Activated CD8-positive, alpha-beta memory T cell treated with anti-CD3 and anti-CD28 coated beads, Interleukin-2, amount 50 U/mL, for 4 hours (primary cell): ENCODE measurements around the gene NSF.
"Not testable (repeated sequence)": the region's sequence is repeated elsewhere in the genome, so short reads cannot be mapped to it uniquely, and the experiment has no call there.

Experiments
- DNase-seq: peaks from one replicate; pipeline ENCODE4 v3.0.0-alpha.2; 2020

Gene NSF

GRCh38 chr17:46722662-46723285, 132.3 kb downstream of the NSF start:
- no peak for DNase-seq

DNA sequence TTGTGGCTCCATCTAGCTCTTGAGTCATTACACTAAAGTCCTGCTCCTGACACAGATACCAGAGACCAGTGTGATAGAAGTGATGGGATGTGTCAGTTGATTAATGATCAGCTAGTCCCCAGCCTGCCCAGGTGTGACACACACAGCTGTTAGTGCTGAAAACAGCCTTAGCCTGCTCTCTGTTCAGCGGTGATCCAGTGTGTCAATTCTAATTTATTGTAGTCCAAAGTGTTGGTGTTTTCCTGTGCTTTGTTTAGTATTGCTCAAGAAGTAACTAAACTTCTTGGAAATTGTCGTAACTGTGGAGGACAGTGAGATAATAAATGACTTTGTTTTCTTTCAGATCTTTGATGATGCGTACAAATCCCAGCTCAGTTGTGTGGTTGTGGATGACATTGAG, 135.7 kb downstream of the NSF start:
- DNase-seq, result no peak

DNA sequence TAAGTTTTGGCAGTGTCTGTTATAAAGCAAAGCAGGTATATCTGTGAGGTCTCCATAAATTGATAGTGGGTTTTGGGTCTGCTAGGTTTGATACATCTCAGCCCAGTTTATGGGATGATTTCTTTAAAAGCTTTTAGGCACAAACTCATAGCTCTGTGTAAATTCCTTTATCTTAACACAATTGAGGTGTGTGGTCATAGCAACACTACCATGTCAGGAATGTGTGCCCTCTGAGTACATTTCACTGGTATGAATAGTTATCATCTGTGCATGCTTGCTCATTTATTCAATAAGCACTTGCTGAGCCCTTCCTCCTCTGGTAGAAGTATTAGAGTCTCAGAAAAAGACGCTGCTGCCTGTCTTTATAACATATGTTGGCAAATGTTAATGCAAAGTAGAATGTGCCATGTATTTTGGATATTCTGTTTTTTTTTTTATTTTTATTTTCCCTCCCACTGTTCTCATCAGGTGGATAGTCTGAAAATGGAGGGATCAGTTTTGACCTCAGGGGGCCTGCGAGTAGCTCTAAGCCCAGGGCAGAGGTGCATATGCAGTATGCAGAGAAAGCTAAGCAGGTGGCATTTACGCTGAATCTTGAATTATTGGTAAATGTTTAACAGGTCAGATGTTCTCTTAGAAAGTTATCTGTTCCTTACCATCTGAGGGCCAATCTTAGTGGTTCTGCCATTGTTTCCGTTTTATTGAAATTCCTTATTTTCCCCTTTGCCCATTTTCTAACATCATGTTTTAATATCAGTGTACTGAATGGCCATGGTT, 137.3 kb downstream of the NSF start:
- no peak for DNase-seq

DNA sequence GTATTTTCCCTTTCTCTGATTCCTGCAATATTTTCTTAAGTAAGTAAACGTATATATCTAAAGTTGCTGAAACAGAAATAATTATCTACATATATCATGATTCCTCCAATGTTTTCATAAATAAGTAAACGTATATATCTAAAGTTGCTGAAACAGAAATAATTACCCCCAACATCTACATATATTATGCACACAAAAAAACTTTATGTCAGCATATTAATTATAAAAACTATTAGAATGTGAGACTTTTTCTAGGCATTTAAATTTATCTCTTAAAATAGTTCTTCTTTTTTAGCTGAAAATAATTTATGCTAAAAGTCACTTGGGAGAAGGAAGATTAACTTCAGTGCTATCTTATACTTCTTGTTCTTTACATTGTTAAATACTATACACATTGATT, 139.6 kb downstream of the NSF start:
- DNase-seq, result no peak

DNA sequence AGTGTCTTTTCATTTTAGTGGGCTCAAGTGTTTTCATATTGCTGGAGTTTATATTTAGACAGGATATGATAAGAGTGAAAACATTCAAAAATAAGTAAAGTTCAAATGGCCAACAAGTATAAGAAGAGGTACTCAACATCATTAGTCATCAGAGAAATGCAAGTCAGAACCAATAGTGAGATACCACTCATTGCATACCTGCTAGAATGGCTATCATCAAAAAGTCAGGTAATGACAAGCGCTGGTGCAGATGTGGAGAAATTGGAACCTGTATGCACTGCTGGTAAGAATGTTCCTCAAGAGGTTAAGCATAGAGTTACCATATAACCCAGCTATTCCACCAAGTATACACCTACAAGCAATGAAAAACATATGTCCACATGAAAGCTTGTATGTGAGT, 140.2 kb downstream of the NSF start:
- no peak for DNase-seq

DNA sequence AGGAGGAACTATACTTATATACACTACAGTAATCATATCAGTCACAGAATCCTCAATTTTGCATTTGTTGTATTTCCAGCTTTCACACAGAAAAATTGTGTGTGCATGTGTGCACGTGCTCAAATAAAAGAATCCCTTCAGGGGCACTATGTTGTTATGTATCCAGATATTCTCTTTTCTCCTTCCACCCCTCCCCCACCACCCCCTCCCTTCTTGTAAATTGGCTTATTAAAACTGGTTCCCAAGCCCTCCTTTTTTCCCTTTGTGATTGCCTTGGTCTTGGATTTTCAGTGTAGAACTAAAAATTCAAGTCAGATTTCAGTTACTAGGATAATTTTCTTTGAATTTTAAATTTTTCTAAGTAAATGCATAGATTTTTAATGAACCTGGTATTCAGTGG, 141.7 kb downstream of the NSF start:
- no peak for DNase-seq

DNA sequence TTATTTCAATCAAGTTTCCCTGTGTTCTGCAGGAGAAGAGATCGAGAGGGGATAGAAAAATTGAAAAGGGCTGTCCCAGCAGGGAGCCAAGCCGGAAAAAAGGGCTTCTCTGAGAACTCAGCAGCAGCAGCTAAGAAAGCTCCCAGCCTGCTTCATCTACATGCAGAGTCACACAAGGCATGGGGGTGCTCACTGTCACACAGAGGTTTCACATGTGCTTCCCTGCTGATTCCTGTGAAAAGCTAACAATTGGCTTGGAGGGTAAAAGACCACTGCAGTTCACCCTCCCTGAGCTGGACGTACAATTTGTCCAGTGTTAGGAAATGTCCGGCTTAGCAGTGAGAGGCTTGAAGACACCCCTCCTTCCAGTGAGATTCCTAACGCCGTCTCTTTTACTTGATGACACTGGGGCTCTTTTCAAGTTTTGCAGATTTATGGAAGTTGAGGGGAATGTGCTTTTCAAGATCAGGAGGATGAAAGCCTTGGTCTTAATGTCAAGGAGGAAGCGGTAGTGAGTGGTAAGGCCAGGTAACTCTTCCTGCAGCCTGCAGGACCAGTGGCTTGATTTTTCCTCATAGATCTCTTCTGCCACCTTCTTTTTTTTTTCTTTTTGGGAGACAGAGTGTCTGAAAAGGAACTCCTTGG, 142.4 kb downstream of the NSF start:
- no peak for DNase-seq

GRCh38 chr17:46733837-46734475, 143.5 kb downstream of the NSF start:
- no peak for DNase-seq

DNA sequence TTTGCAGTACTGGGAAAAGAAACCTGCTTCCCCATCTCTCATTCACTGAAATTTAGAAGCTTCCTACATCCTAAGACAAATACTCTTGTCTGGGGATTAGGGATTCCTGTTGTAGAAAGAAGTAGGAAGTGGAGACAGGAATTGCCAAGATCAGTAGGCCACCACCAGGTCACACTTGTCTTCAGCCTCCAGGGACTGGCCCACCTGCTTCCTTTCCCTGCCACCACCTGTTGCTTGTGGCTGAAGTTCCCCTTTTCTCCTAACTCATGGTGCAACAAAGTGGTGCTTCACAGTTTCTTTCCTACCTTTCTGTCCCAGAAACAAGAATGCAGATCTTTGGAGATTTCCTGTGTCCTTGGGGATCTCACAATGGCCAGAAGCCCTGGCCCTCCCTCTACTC, 145.6 kb downstream of the NSF start:
- no peak for DNase-seq

DNA sequence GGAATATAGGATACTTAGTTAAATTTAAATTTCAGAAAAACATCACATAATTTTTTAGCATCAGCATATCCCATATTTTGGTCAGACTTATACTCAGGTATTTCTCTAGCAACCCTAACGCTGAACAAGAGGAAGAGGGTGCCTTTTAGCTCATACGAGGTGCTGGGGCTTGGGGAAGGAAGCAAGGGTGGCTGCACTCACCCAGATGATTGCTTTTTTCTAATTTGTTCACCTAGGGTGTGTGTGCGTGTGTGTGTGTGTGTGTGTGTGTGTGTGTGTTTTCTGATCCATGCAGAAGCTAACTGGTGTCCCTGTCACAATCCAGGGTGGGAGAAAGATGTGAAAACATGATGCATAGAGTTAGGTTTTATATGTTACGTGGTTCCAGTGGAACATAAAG, 146.9 kb downstream of the NSF start:
- DNase-seq, result no peak

- no peak for DNase-seq
These were observed 148.1 kb downstream of the NSF start for GRCh38 chr17:46738544-46738943.

GRCh38 chr17:46739982-46740381, 149.5 kb downstream of the NSF start:
- no peak for DNase-seq

DNA sequence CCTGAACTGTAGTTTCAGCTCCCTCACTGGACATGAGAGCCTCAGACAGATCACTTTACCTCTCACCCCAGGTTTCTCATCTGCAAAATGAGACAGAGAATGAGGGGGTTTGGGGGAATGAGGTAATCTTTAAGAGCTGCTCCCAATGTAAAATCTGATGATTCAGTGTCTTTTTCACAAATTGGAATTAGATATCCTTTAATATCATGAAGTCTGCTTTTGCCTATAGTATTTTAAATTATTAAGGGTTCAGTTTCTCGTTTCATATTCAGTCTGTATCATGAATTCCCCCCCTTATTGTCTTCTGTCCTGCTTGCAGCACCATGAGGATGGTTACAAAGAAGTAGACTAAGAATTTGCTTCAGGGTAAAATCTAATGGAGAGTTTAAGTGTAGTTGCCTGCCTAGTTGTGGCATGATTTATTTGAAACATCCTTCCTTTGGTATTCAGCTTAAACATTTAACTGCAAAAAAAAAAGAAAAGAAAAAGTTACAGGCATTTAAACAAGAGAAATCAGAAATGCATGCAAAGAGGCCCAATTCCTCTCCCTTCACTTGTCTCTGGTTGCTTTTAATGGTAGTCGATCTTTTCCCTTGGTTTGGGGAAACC, 150.8 kb downstream of the NSF start:
- no peak for DNase-seq

GRCh38 chr17:46742565-46743270, 152.2 kb downstream of the NSF start:
- DNase-seq, result no peak

GRCh38 chr17:46744441-46744840, 154.0 kb downstream of the NSF start:
- DNase-seq, result no peak

GRCh38 chr17:46745376-46745775, 154.9 kb downstream of the NSF start:
- no peak for DNase-seq

DNA sequence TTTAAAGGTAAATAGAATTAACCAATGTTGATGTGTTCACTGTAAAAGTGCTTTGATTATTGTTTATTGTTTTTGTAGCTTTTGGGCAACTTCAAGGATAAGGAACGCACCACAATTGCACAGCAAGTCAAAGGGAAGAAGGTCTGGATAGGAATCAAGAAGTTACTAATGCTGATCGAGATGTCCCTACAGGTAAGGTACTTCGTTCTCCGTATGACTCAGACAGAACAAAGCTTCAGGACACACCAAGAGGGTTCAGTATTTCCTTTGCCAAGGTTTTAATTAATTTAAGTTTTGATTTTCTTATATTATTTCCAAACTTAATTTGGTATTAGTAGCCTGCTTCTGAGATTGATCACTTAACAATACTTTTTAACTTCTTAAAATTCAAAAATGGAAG, 161.0 kb downstream of the NSF start:
- no peak for DNase-seq

- DNase-seq, result no peak
These were observed 163.3 kb downstream of the NSF start for GRCh38 chr17:46753776-46754175.

- no peak for DNase-seq
These were observed 165.7 kb downstream of the NSF start for GRCh38 chr17:46756081-46756735.

- no peak for DNase-seq
These were observed 166.4 kb downstream of the NSF start for GRCh38 chr17:46756861-46757260.

GRCh38 chr17:46757588-46757987, 167.1 kb downstream of the NSF start:
- DNase-seq, result not testable (repeated sequence)

DNA sequence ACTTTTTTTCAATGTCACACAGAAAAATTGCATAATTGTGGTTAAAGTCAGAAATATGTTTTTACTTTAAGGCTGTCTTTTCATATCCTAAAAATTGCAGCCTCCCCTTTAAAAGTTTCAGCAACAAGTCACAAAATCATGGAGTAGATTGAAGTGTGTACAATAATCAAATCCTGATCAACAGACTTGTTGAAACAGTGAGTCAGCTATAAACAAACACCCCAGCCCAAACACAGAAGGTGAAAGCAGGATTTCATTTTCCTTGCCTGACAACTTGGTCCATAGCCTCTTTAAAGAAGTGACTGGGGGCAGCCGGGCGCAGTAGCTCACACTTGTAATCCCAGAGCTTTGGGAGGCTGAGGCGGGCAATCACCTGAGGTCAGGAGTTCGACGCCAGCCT, 168.1 kb downstream of the NSF start:
- no peak for DNase-seq
